HG02642 (cell line): ENCODE results near the gene CD300C.
"Not testable (repeated sequence)": the region's sequence is repeated elsewhere in the genome, so short reads cannot be mapped to it uniquely, and the experiment has no call there.

Experiments
- ATAC-seq: cut with Tn5 transposase; IDR thresholded peaks from one replicate; pipeline ENCODE4 v1.9.1; 2021; ENCODE audit warnings: mild to moderate bottlenecking; ENCODE audit not compliant: unreplicated experiment, poor library complexity

Gene CD300C

DNA sequence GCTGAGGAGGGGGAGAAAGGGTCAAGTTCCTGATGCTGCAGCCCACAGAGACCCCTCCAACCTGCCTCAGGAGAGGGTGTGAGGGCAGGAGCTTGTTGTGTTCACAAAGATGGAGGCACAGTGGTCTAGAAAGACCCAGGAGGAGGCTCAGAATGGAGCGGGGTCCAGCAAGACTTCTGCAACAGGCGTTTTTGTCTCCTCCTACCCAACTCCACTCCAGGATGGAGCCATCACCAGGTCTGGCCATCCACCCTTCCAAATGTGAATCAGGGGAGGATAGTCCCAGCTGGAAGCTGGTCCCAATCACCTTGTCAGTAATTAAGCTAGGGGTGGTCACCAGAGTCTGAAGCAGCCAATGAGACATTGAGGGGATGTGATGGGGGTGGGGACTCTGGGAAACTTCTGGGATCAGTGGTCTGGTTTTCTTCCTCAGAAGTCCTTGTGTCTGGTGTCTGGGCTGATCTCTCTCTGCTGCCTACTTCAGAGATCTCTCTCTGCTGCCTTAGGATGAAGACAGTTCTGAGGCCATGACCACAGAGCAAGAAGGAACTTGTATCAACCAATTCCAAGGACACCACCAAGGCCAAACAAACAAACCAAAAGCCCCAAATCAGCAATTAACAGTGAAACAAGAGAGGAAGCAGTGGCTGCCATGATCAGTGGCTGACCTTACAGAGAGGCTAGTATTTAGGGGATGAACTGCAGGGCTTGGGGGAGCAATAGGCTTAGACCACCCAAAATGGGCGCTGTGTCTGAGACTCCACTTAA, 29.2 kb downstream of the CD300C start:
- ATAC-seq, result no peak

DNA sequence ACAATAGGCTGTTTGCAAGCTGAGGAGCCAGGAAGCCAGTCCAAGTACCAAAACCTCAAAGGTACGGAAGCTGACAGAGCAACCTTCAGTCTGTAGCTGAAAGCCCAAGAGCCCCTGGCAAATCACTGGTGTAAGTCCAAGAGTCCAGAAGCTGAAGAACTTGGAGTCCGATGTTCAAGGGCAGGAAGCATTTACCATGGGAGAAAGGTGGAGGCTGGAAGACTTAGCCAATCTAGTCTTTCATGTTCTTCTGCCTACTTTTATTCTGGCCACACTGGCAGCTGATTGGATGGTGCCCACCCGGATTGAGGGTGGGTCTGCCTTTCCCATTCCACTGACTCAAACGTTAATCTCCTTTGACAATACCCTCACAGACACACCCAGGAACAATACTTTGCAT, 30.0 kb downstream of the CD300C start:
- ATAC-seq, result no peak

DNA sequence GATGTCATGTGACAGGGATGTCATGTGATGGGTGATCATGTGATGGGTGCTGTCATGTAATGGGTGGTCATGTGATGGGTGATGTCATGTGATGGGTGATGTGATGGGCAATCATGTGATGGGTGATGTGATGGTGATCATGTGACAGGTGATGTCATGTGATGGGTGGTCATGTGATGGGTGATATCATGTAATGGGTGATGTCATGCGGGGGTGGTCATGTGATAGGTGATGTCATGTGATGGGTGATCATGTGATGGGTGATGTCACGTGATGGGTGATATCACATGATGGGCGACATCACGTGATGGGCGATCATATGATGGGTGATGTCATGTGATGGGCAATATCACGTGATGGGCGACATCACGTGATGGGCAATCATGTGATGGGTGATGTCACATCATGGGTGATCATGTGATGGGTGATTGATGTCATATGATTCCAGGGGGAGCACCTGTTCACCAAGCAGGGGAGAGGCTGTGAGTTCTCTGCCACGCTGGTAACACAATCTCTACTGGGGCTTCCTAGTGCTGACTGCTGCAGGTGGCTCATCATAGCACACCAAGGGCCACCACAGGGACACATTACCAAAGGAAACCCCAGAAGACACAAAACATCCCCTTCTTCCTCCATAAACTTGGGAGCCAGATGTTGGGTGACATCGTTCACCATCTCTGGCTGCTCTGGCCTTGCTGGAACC, 31.1 kb downstream of the CD300C start:
- ATAC-seq, result no peak

DNA sequence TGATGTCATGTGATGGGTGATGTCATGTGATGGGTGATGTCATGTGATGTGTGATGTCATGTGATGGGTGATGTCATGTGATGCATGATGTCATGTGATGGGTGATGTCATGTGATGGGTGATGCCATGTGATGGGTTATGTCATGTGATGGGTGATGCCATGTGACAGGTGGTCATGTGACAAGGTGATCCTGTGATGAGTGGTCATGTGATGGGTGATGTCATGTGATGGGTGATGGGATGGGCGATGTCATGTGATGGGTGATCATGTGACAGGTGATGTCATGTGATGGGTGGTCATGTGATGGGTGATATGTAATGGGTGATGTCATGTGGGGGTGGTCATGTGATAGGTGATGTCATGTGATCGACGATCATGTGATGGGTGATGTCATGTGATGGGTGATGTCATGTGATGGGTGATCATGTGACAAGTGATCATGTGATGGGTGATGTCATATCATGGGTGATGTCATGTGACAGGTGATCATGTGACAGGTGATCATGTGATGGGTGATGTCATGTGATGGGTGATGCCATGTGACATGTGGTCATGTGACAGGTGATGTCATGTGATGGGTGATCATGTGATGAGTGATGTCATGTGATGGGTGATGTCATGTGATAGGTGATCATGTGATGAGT, 31.8 kb downstream of the CD300C start:
- ATAC-seq, result no peak

DNA sequence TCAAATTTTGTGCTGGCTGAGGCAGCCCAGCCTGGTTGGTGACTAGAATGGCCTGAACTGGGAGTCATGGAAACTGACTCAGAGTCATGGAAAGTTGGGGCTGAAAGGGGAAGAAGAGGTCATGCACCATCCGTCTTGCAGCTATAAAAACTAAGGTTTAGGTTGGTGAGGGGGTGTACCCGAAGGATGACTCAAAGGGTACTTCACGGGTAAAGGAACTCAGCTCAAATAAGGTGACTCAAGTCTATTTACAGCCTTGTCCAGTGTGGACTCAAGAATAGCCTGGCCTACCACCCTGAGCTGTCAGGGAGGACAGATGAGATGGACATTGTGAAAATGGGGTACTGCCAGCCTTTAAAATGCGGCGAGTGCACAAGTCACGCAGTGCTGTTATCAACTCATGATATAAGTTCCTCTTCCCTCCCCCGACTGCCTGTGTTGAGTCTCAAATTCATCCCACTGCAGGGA, 33.3 kb downstream of the CD300C start:
- peak; percentile 69 for ATAC-seq

DNA sequence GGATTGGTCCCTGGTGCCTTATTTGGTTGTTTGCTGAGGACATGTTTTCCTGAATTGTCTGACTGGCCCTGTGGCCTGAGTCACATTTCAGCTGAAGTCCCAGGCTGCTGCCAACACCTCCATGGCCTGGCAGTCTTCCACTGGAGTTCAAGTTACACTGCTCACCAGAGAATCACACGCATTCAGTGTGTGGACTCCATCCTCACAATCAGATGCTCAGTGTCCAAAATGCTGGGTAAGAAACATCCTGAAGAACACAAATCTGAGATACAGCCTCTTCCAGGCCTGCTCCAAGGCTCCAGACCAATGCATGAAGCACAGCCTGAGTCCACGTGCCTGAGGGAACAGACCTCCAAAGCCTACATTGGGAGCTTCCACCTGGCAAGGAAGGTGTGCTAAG, 33.9 kb downstream of the CD300C start:
- no peak for ATAC-seq

DNA sequence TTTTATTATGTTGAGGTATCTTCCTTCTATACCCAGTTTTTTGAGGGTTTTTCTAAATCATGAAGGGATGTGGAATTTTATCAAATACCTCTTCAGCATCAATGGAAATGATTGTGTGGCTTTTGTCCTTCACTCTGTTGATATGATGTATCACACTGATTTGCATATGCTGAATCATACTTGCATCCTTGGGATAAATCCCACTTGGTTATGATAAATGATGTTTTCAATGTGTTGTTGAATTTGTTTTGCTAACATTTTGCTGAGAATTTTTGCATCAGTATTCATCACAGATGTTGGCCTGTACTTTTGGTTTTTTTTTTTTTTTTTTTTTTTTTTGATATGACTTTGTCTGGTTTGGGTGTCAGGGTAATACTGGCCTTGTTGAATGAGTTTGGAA, 37.8 kb downstream of the CD300C start:
- ATAC-seq, result no peak

DNA sequence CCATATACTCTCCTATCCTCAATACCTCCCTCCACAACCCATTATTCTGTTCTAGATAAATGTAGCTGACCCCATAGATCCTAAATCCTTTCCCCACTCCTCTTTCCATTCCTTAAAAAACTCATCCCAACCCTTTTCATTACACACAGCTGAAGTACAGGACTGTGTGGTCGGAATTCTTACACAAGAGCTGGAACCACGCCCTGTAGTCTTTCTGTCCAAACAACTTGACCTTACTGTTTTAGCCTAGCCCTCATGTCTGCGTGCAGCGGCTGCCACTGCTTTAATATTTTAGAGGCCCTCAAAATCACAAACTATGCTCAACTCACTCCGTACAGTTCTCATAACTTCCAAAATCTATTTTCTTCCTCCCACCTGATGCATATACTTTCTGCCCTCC, 42.0 kb downstream of the CD300C start:
- ATAC-seq, result not testable (repeated sequence)

DNA sequence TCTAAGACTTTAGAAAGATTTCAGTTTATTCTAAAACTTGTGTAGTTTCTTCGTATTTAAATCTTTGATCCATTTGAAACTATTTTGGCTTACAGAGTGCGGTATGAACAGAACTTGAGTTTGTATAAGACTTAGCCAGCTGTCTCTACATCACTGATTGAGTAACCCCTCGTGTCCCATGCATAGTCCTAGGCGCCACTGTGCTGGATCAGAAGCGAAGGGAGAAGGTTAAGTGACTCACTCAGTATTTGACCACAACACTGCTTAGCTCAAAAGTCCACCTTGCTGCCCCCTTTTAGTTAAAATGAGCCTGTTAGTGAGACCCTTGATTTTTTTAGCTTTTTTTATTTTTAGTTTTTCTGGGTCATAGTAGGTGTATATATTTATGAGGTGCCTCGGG, 43.1 kb downstream of the CD300C start:
- no peak for ATAC-seq

DNA sequence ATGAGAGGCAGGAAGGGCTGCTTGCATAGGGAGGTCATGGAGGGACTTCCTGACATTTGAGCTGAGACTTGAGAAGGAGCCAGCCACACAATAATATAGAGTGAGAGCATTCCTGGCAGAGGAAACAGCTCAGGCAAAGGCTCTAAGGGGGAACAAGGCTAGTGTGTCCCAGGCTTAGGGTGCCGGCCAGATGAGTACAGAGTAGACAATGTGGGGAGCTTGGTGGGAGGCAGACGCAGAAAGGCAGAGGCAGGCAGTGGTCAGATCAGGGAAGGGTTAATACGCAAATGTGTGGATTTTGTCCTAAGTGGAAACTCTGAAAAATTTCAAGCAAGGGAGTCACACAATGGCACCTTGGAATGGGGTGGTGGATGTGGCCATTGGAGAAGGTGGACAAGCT, 45.9 kb downstream of the CD300C start:
- ATAC-seq, result no peak

DNA sequence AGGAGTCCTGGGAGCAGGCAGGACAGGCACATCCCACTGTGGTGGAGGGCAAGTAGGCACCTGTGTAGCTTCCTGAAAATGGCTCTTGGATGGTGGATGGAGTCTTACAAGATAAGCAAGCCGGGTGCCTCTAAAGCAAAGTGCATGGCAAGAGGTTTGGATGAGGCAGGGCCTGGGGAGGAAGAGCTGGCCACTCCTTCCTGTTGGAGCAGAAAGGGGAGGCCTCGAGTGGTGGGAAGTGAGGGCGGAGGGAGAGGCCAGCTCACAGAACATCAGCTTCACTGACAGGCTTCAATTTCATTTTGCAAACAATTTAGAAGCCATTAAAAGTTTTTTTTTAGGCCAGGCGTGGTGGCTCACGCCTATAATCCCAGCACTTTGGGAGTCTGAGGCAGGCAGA, 48.4 kb downstream of the CD300C start:
- no peak for ATAC-seq

DNA sequence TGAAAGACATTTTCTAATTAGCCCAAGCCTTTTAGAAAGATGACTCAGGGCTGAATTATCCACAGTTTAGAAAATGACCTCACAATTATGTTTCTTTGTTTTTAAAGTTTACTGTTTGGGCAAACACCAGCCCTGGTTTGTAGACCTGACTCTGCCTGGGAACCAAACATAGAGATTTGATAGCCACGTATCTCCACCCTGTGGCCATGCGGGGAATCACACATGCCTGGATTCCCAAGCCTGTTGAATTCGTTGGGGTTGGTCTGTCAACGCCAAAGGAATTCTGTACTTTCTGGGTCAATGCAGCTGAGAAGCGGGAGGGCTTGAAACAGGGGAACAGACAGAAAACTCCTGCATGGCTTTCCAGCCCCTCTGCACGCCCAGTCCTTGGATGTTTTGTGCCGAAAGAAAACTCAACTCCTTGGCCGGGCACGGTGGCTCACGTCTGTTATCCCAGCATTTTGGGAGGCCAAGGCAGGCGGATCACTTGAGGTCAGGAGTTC, 52.5 kb downstream of the CD300C start:
- ATAC-seq, result peak; percentile 54

DNA sequence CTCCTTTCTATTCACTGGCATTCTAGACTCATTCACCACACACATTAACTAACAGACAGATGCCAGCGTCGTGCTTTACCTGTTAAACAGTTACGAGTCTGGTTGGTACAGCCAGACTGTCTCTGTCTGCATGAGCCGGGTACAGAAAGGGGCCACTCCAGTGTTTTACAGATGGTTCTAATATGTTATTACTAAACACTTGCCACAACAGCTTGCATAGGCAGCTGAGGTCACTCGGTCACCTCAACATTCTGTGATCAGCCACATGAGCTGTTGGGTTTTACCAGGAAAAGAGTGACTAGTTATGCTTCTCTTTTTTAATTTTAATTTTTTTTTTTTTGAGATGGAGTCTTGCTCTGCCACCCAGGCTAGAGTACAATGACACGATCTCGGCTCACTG, 54.3 kb downstream of the CD300C start:
- ATAC-seq, result no peak
